ENCODE results near the gene CALHM1.

CALHM1 gene

GRCh38 chr10:103455235-103455634 lies 3.5 kb downstream of the CALHM1 start:
- DNase-seq (ENCODE audit: low spot score) = no peak

- no peak for DNase-seq (ENCODE audit: low spot score)
These were observed 4.7 kb downstream of the CALHM1 start for GRCh38 chr10:103454026-103454425.

GRCh38 chr10:103452506-103453230 lies 6.0 kb downstream of the CALHM1 start:
- DNase-seq (ENCODE audit: low spot score) = no peak

GRCh38 chr10:103451831-103452505 lies 6.7 kb downstream of the CALHM1 start, which contains the start of gene CALHM2:
Gene CALHM2 (minus strand): TSS chr10:103452370. CDS start chr10:103449941, 2,429 bp downstream.
- DNase-seq (ENCODE audit: low spot score) = no peak

- DNase-seq (ENCODE audit: low spot score) = peak; percentile 28
These were observed 7.4 kb downstream of the CALHM1 start for GRCh38 chr10:103451091-103451813.

- DNase-seq (ENCODE audit: low spot score) = no peak
These were observed 8.5 kb downstream of the CALHM1 start for GRCh38 chr10:103450201-103450695.

- DNase-seq (ENCODE audit: low spot score) = no peak
These were observed 9.2 kb downstream of the CALHM1 start for GRCh38 chr10:103449208-103450144.

GRCh38 chr10:103448746-103449145 lies 10.0 kb downstream of the CALHM1 start:
- DNase-seq (ENCODE audit: low spot score) = peak; percentile 9

- no peak for DNase-seq (ENCODE audit: low spot score)
These were observed 11.5 kb downstream of the CALHM1 start for GRCh38 chr10:103447187-103447586.

GRCh38 chr10:103445767-103446567 lies 12.7 kb downstream of the CALHM1 start:
- DNase-seq (ENCODE audit: low spot score) = no peak

- no peak for DNase-seq (ENCODE audit: low spot score)
These were observed 13.3 kb downstream of the CALHM1 start for GRCh38 chr10:103445366-103445765.

GRCh38 chr10:103444478-103444877 lies 14.2 kb downstream of the CALHM1 start:
- DNase-seq (ENCODE audit: low spot score) = no peak

GRCh38 chr10:103443475-103444185 lies 15.1 kb downstream of the CALHM1 start:
- DNase-seq (ENCODE audit: low spot score) = no peak

- no peak for DNase-seq (ENCODE audit: low spot score)
These were observed 16.7 kb downstream of the CALHM1 start for GRCh38 chr10:103442031-103442461.

- no peak for DNase-seq (ENCODE audit: low spot score)
These were observed 17.1 kb downstream of the CALHM1 start for GRCh38 chr10:103441611-103442010.

- DNase-seq (ENCODE audit: low spot score) = no peak
These were observed 17.5 kb downstream of the CALHM1 start for GRCh38 chr10:103441206-103441605.

- DNase-seq (ENCODE audit: low spot score) = no peak
These were observed 18.3 kb downstream of the CALHM1 start for GRCh38 chr10:103440416-103440815.

- no peak for DNase-seq (ENCODE audit: low spot score)
These were observed 18.9 kb downstream of the CALHM1 start for GRCh38 chr10:103439776-103440175.

GRCh38 chr10:103433858-103434257 lies 24.8 kb downstream of the CALHM1 start:
- DNase-seq (ENCODE audit: low spot score) = no peak

- DNase-seq (ENCODE audit: low spot score) = no peak
These were observed 26.8 kb downstream of the CALHM1 start for GRCh38 chr10:103431902-103432301.
